ENCODE results near the gene C16orf78. TPM values are rescaled to one million over a fixed set of nuclear protein-coding genes. Genes with fewer than 3 reads are reported as not detected.

The C16orf78 gene
- total RNA-seq, 4 donors from 2014 or later = not detected

- H3K9me3 ChIP-seq = no peaks in the 10 kb centered on the region
- no peaks in the 10 kb centered on the region for H3K36me3 ChIP-seq
- no peak overlapping the region for H3K27ac ChIP-seq
- TF ChIP-seq POLR2A (IDR thresholded peaks at IDR 0.05) (no peak), CTCF (IDR thresholded peaks at IDR 0.05) (no peak)
- H3K4me3 ChIP-seq = no peak overlapping the region
- H3K4me1 ChIP-seq = no peaks in the 10 kb centered on the region
- intact Hi-C loops (cut with DNase I; ENCODE audit: low total_unique reads) = no loop called here
- no peak for DNase-seq
- no peaks in the 10 kb centered on the region for H3K27me3 ChIP-seq
These were observed 22.7 kb downstream of the C16orf78 start for GRCh38 chr16:49396206-49396720.

GRCh38 chr16:49398761-49399160 is 25.2 kb downstream of the C16orf78 start:
- intact Hi-C loops (cut with DNase I; ENCODE audit: low total_unique reads) = no loop called here
- H3K27me3 ChIP-seq = no peaks in the 10 kb centered on the region
- TF ChIP-seq CTCF (IDR thresholded peaks at IDR 0.05) (no peak), POLR2A (IDR thresholded peaks at IDR 0.05) (no peak)

GRCh38 chr16:49399594-49400364 is 26.2 kb downstream of the C16orf78 start:
- Histone ChIP-seq H3K4me3 (no peak overlapping the region), H3K27ac (no peak overlapping the region), H3K36me3 (no peaks in the 10 kb centered on the region), H3K4me1 (no peaks in the 10 kb centered on the region), H3K27me3 (no peaks in the 10 kb centered on the region), H3K9me3 (no peaks in the 10 kb centered on the region)
- TF ChIP-seq POLR2A (IDR thresholded peaks at IDR 0.05) (no peak), CTCF (IDR thresholded peaks at IDR 0.05) (no peak)
- intact Hi-C loops (cut with DNase I; ENCODE audit: low total_unique reads) = no loop called here
- DNase-seq = no peak

More at GRCh38 chr16:49398761-49399160, 25.2 kb downstream of the C16orf78 start:
- no peaks in the 10 kb centered on the region for H3K9me3 ChIP-seq
- no peak overlapping the region for H3K4me3 ChIP-seq
- no peak overlapping the region for H3K27ac ChIP-seq
- DNase-seq = no peak
- H3K36me3 ChIP-seq = no peaks in the 10 kb centered on the region
- no peaks in the 10 kb centered on the region for H3K4me1 ChIP-seq

GRCh38 chr16:49400611-49401010 is 27.0 kb downstream of the C16orf78 start:
- TF ChIP-seq POLR2A (IDR thresholded peaks at IDR 0.05) (no peak), CTCF (IDR thresholded peaks at IDR 0.05) (no peak)
- no peak for DNase-seq
- intact Hi-C loops (cut with DNase I; ENCODE audit: low total_unique reads) = no loop called here

GRCh38 chr16:49405123-49405522 is 31.5 kb downstream of the C16orf78 start:
- Histone ChIP-seq H3K4me3 (no peak overlapping the region), H3K27me3 (no peaks in the 10 kb centered on the region), H3K36me3 (no peaks in the 10 kb centered on the region), H3K9me3 (no peaks in the 10 kb centered on the region), H3K27ac (no peak overlapping the region), H3K4me1 (no peaks in the 10 kb centered on the region)
- no peak for DNase-seq
- no peak for TF ChIP-seq CTCF (IDR thresholded peaks at IDR 0.05)
- no peak for TF ChIP-seq POLR2A (IDR thresholded peaks at IDR 0.05)
- intact Hi-C loops (cut with DNase I; ENCODE audit: low total_unique reads) = loop anchor here (5.0 kb wide), 1 partner anchor 517 kb away; no protein-coding TSS in a partner anchor

More at GRCh38 chr16:49400611-49401010, 27.0 kb downstream of the C16orf78 start:
- Histone ChIP-seq H3K4me1 (no peaks in the 10 kb centered on the region), H3K27ac (no peak overlapping the region), H3K27me3 (no peaks in the 10 kb centered on the region), H3K36me3 (no peaks in the 10 kb centered on the region), H3K9me3 (no peaks in the 10 kb centered on the region), H3K4me3 (no peak overlapping the region)
